Astrocyte of the cerebellum (primary cell): ENCODE measurements around the gene NEK4.

Experiments used
- DNase-seq: peaks from one replicate; pipeline ENCODE4 v3.0.0-alpha.2; 2011; ENCODE audit warnings: low read depth
- H3K4me3 ChIP-seq: 2 replicates; pipeline ENCODE4 v1.5.1; 2011; ENCODE audit warnings: mild to moderate bottlenecking, low read depth, low read length, moderate library complexity
- in situ Hi-C: cut with HindIII; loops from 2 replicates; pipeline ENCODE4 v1.10.0; 2017; ENCODE audit warnings: low sequenced_read_pairs
- TF ChIP-seq, protein P1 (sequence below): IDR thresholded peaks from 2 replicates; pipeline ENCODE4 v1.5.1; 2012; ENCODE audit warnings: low read length, low read depth, moderate library complexity, mild to moderate bottlenecking; ENCODE audit errors: missing control alignments

Gene NEK4

GRCh38 chr3:52790337-52790736 is 19.6 kb upstream of the NEK4 start:
- TF ChIP-seq, protein P1, sequence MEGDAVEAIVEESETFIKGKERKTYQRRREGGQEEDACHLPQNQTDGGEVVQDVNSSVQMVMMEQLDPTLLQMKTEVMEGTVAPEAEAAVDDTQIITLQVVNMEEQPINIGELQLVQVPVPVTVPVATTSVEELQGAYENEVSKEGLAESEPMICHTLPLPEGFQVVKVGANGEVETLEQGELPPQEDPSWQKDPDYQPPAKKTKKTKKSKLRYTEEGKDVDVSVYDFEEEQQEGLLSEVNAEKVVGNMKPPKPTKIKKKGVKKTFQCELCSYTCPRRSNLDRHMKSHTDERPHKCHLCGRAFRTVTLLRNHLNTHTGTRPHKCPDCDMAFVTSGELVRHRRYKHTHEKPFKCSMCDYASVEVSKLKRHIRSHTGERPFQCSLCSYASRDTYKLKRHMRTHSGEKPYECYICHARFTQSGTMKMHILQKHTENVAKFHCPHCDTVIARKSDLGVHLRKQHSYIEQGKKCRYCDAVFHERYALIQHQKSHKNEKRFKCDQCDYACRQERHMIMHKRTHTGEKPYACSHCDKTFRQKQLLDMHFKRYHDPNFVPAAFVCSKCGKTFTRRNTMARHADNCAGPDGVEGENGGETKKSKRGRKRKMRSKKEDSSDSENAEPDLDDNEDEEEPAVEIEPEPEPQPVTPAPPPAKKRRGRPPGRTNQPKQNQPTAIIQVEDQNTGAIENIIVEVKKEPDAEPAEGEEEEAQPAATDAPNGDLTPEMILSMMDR = no peak
- no peak overlapping the region for H3K4me3 ChIP-seq
- no peak for DNase-seq
- in situ Hi-C loops = no loop called here

DNA sequence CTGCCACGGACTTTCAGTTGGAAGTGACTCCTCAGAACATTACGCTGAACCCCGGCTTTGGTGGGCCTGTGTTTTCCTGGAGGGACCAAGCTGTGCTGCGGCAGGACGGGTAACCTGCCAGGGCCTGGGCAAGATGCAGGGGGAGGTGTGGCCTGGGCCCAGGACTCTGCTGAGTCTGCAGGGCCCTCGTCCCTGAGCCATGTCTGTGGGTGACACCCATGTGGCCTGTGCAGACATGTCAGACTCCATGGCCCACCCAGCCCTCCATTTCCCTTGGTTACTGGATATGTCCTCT is 19.0 kb upstream of the NEK4 start:
- TF ChIP-seq, protein P1 = no peak
- no peak overlapping the region for H3K4me3 ChIP-seq
- no peak for DNase-seq
- in situ Hi-C loops = no loop called here

DNA sequence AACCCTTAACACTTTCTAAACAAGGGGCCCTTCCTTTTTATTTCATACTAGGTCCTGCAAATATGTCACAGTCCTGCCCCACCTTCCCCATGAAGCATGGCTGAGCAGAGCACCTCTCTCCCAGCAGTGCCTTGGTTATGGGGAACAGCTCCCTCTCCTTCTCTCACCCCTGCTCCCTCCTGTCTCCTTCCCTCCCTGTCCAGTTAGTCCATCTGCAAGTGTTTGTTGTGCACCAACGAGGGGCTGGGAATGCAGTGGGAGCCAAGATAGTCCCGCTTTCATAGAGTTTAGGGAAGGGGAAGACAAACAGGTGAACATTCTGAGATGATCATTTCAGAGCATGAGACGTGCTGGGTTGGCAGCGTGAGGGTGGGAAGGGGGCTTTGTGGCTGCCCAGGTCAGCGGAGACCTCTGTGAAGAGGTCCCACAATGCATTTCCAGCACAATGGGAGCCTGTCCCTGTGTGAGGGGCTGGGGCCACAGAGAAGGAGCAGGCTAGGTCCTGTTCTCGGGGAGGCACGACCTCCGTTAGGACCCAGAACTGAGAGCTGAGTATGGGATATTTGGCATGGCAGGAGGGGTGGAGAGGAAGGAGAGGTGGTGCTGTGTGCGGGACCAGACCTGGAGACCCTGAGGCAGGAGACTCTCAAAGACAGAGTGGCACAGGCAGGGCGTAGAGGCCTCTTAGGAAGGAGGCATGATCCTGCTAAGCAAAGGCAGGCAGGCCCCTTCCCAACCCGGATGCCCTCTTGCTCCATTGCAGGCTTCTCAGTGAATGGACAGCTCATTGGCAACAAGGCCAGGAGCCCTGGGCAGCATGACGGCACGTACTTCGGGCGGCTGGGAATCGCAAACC is 18.4 kb upstream of the NEK4 start:
- TF ChIP-seq, protein P1 = no peak
- no peak for DNase-seq
- no peak overlapping the region for H3K4me3 ChIP-seq
- in situ Hi-C loops = no loop called here

DNA sequence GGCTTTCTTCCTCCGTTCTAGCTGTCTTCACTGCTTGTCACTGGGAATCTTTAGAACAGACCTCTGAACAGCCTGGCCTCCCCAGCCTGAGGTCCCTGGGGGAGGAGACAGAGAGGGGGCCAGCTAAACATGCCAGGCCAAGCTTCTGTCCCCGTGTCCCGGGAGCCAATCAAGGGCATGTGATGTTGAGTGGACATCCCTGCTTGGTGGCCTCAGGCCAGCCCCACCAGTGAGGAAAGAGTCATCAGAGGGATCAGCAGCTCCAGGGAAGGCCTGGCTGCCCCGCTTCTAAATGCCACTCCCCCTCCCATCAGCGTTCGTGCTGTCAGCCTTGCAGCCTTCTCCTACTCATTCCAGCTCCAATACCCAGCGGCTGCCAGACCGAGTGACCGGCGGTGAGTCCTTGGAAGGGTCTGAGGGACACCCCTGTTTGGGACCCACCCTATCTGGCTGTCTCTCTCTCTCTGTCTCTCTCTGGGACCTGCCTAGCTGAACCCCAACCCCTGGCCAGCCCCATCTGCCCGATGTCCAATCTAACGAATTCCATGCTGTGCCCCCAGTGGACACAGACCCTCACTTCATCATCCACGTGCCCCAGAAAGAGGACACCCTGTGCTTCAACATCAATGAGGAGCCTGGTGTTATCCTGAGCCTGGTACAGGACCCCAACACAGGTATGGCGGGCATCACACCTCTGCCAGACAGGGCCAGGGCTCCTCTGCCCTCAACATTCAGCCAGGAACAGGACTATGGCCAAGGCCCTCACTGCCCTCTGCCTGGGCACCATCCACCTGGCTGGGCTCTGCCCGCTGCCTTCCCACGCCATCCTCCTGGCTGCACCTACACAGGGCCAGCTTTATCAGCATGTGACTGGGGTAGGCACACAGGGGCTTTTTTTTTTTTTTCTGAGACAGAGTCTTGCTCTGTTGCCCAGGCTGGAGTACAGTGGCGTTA is 17.2 kb upstream of the NEK4 start:
- TF ChIP-seq, protein P1 = no peak
- no peak for DNase-seq
- no peak overlapping the region for H3K4me3 ChIP-seq
- in situ Hi-C loops = no loop called here

DNA sequence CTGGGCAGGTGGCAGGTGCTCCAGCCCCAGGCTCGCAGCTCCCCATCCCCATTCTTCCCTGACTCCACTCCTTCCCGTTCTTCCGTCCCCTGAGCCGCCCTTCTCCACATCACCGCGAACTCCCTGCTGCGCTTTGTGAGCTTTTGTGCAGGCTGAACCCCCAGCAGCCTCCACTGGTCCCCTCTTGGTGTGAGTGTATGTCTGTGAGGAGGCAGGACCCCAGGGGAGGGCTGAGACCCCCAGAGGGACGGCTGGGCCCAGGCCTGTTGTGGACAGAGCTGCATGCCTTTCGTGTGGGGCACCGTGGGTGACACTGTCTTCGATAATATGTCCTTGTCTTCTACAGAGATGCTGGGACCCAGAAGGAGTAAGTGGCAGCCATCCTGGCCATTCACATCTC is 16.5 kb upstream of the NEK4 start:
- no peak overlapping the region for H3K4me3 ChIP-seq
- in situ Hi-C loops = no loop called here
- DNase-seq = no peak
- TF ChIP-seq, protein P1 = no peak

DNA sequence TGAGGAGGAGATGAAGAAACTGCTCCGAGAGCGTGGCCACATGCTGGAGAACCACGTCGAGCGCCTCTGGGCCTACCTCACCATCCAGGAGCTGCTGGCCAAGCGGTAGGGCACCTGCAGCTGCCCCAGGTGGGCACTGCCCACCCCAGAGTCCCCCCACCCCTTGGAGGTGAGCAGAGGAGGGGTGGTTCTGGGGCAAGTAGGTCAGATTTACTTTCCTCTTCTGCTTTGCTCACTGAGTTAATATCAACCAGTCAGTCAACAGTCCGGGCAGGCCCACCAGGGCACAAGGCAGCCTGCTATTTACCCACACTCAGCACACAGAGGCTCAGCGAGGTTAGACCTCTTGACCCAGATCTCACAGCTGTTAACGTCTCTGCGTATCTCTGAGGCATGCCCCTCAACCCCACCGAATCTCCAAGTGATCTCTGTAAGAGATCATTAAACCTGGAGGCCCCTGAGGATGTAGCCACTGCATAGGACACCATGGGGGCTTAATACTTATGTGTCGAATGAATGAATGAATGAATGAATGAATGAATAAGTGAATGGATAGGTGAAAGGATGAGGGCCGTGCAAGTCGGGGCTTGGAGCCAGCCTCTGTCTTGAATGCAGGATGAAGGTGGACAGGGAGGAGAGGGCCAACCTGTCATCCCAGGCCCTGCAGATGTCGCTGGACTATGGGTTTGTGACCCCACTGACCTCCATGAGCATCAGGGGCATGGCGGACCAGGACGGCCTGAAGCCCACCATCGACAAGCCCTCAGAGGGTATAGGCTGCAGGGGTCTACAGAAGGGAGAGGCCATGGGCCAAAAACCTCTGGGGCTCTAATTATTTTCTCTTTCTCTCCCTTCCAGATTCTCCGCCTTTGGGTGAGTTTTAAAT is 15.8 kb upstream of the NEK4 start:
- in situ Hi-C loops = no loop called here
- H3K4me3 ChIP-seq = no peak overlapping the region
- TF ChIP-seq, protein P1 = no peak
- no peak for DNase-seq
